SIG-M5 treated with dmso at 0.1 percent for 504 hours (cell line): ENCODE measurements around the gene CCDC159.

ENCODE experiments used
- DNase-seq: peaks from one replicate; lab custom pipeline; 2025; ENCODE audit not compliant: unreplicated experiment; lab: John Stamatoyannopoulos, UW

The CCDC159 gene

GRCh38 chr19:11387162-11388034 is 41.1 kb downstream of the CCDC159 start:
- DNase-seq: peak; percentile 27

GRCh38 chr19:11390359-11390758 is 44.0 kb downstream of the CCDC159 start:
- DNase-seq: no peak

GRCh38 chr19:11390933-11391680 is 44.8 kb downstream of the CCDC159 start:
- DNase-seq: no peak

GRCh38 chr19:11397089-11397610 is 50.8 kb downstream of the CCDC159 start:
- DNase-seq: no peak

GRCh38 chr19:11399667-11400066 is 53.3 kb downstream of the CCDC159 start:
- DNase-seq: no peak

- DNase-seq: no peak
Measured at GRCh38 chr19:11400798-11401197, 54.5 kb downstream of the CCDC159 start.

GRCh38 chr19:11401808-11402543 is 55.7 kb downstream of the CCDC159 start:
- no peak for DNase-seq
